GM06990 (cell line): ENCODE measurements around the gene RIPK3.

ENCODE experiments used
- DNase-seq: peaks from one replicate; pipeline ENCODE4 v3.0.0-alpha.2; 2011; ENCODE audit not compliant: insufficient read length; ENCODE audit errors: extremely low read depth
- H3K27me3 ChIP-seq: replicated peaks from 2 replicates; pipeline ENCODE4 v1.6.0; 2011; ENCODE audit warnings: low read length; ENCODE audit not compliant: control insufficient read depth, insufficient read depth
- H3K36me3 ChIP-seq: 2 replicates; pipeline ENCODE4 v1.5.1; 2011; ENCODE audit warnings: low read length; ENCODE audit not compliant: control insufficient read depth, insufficient read depth
- H3K4me3 ChIP-seq: replicated peaks from 2 replicates; pipeline ENCODE4 v1.5.1; 2011; ENCODE audit warnings: low read depth, mild to moderate bottlenecking, control low read depth, low read length
- TF ChIP-seq, protein P1 (sequence below): IDR thresholded peaks from 2 replicates; pipeline ENCODE4 v1.5.1; 2011; ENCODE audit warnings: low read length, control low read depth, mild to moderate bottlenecking, inconsistent platforms; ENCODE audit not compliant: insufficient read depth, poor library complexity, severe bottlenecking

RIPK3 gene

DNA sequence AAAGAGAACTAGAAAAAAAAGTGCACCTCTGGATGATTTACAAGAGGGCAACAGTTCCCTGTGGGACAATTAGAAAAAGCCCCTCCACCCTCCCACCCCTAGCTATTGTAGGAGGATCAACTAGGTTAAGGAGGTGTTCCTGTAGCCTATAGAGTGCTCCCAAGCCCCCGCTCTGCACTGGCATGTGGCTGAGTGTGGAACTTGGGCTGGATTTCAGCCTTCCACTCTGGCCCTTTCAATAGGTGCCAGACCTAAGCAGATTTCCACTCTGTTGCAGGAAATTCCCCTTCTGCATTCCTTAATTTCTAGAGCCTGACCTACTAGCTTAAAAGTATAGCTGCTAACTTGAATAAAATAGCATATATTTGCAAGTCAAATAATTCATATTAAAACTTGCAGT, 31.0 kb upstream of the RIPK3 start:
- no peak for DNase-seq
- TF ChIP-seq, protein P1, sequence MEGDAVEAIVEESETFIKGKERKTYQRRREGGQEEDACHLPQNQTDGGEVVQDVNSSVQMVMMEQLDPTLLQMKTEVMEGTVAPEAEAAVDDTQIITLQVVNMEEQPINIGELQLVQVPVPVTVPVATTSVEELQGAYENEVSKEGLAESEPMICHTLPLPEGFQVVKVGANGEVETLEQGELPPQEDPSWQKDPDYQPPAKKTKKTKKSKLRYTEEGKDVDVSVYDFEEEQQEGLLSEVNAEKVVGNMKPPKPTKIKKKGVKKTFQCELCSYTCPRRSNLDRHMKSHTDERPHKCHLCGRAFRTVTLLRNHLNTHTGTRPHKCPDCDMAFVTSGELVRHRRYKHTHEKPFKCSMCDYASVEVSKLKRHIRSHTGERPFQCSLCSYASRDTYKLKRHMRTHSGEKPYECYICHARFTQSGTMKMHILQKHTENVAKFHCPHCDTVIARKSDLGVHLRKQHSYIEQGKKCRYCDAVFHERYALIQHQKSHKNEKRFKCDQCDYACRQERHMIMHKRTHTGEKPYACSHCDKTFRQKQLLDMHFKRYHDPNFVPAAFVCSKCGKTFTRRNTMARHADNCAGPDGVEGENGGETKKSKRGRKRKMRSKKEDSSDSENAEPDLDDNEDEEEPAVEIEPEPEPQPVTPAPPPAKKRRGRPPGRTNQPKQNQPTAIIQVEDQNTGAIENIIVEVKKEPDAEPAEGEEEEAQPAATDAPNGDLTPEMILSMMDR: no peak

DNA sequence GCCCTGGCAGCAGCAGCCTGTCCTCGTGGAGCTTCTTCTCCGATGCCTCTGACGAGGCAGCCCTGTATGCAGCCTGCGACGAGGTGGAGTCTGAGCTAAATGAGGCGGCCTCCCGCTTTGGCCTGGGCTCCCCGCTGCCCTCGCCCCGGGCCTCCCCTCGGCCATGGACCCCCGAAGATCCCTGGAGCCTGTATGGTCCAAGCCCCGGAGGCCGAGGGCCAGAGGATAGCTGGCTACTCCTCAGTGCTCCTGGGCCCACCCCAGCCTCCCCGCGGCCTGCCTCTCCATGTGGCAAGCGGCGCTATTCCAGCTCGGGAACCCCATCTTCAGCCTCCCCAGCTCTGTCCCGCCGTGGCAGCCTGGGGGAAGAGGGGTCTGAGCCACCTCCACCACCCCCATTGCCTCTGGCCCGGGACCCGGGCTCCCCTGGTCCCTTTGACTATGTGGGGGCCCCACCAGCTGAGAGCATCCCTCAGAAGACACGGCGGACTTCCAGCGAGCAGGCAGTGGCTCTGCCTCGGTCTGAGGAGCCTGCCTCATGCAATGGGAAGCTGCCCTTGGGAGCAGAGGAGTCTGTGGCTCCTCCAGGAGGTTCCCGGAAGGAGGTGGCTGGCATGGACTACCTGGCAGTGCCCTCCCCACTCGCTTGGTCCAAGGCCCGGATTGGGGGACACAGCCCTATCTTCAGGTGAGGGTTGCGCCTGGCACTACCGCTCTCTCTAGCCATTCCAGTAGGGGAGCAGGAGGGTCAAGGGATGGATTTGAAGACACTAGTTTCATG, 30.3 kb upstream of the RIPK3 start:
- H3K4me3 ChIP-seq: no peak overlapping the region
- TF ChIP-seq, protein P1: no peak

More for the DNA sequence above, 31.0 kb upstream of the RIPK3 start:
- H3K36me3 ChIP-seq: no peaks in the 10 kb centered on the region
- no peaks in the 10 kb centered on the region; the same call in none of the 2 replicates for H3K27me3 ChIP-seq
- no peak overlapping the region for H3K4me3 ChIP-seq

GRCh38 chr14:24369463-24369862, 29.7 kb upstream of the RIPK3 start:
- no peaks in the 10 kb centered on the region for H3K36me3 ChIP-seq
- DNase-seq: no peak
- H3K27me3 ChIP-seq: no peaks in the 10 kb centered on the region; the same call in none of the 2 replicates
- H3K4me3 ChIP-seq: no peak overlapping the region
- TF ChIP-seq, protein P1: no peak

More for the DNA sequence above, 30.3 kb upstream of the RIPK3 start:
- Histone ChIP-seq H3K27me3 (no peaks in the 10 kb centered on the region; the same call in none of the 2 replicates), H3K36me3 (no peaks in the 10 kb centered on the region)
- DNase-seq: no peak

DNA sequence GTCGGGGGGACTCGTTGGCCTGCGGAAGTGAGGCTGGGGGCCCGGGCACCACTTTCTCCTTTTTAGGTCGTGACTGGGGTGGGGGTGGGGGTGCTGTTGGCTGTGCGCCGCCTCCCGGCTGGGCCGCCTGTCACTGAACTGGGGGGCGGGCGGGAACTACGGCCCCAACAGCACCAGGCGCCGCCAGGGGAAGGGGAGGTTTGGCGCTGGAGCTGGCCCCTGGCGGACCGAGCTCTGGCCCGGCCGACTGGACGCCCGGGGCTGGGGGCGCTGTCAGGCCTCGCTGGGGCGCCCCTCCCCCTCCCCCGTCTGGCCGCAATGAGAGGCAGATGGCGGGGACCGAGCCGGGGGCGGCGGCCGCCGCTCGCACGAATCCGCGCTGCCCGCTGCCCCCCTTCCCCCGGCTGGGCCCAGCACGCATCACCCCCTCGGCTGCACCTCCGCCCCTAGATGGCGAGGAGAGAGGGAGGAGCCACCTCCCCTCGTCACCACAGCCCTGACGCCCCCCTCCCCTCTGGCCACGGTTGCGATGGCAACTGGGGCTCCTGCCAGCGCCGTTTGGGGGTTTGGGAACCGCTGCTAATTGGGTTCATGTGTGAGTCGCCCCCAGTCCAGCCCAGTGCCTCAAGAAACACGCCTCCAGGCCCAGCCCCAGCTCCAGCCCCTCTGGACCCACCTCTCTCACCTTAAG, 28.9 kb upstream of the RIPK3 start:
- H3K36me3 ChIP-seq: no peaks in the 10 kb centered on the region
- no peaks in the 10 kb centered on the region; the same call in none of the 2 replicates for H3K27me3 ChIP-seq
- H3K4me3 ChIP-seq: peak overlapping the region; percentile 49
- TF ChIP-seq, protein P1: no peak
- peak; percentile 72 for DNase-seq

- H3K36me3 ChIP-seq: no peaks in the 10 kb centered on the region
- peak; percentile 27 for DNase-seq
- peak overlapping the region; percentile 49 for H3K4me3 ChIP-seq
- TF ChIP-seq, protein P1: no peak
- H3K27me3 ChIP-seq: no peaks in the 10 kb centered on the region; the same call in none of the 2 replicates
These were observed 28.4 kb upstream of the RIPK3 start for GRCh38 chr14:24368212-24368561.
